ENCODE measurements around the gene PTPRS. TPM values are rescaled to one million over a fixed set of nuclear protein-coding genes. Genes with fewer than 3 reads are reported as not detected.

PTPRS gene
- total and polyA plus RNA-seq, 9 of the 15 experiments (the other 6 are each of a cell fraction or from before 2014, with no cell fraction given): 1.1 to 49.4 (median 14.1) TPM

Other genes starting within 250 kb of the PTPRS start
- not detected in 2 replicates for gene ZNRF4, start 114.6 kb upstream of the PTPRS start, total RNA-seq (2014; rRNA removed)
- not detected in 2 replicates for gene ZNRF4, start 114.6 kb upstream of the PTPRS start, total RNA-seq (2014; rRNA removed; fragmentation: Illumina TruSeq; extraction: Trizol)
- gene ZNRF4, start 114.6 kb upstream of the PTPRS start, total RNA-seq (2015; rRNA removed; fragmentation: Illumina TruSeq; extraction: Trizol): not detected in 2 replicates
- gene ZNRF4, start 114.6 kb upstream of the PTPRS start, total RNA-seq (2021): not detected in 2 replicates
- gene ZNRF4, start 114.6 kb upstream of the PTPRS start, polyA plus RNA-seq (2011; rRNA removed): not detected in 2 replicates
- gene ZNRF4, start 114.6 kb upstream of the PTPRS start, polyA plus RNA-seq (2014; fragmentation: Illumina TruSeq; extraction: Trizol): not detected in 2 replicates
- gene ZNRF4, start 114.6 kb upstream of the PTPRS start, polyA plus RNA-seq (2014; fragmentation: Nextera tagmentation; extraction: Ambion mirVana): not detected
- not detected in 2 replicates for gene ZNRF4, start 114.6 kb upstream of the PTPRS start, polyA plus RNA-seq (2014; rRNA removed)
- 0.08 TPM in 1 of 2 replicates, not detected in the other for gene TINCR, start 227.1 kb upstream of the PTPRS start, total RNA-seq (2014; rRNA removed)
- 0.06 and 0.07 TPM in 2 replicates for gene TINCR, start 227.1 kb upstream of the PTPRS start, total RNA-seq (2014; rRNA removed; fragmentation: Illumina TruSeq; extraction: Trizol)
- 0.07 TPM in 1 of 2 replicates, not detected in the other for gene TINCR, start 227.1 kb upstream of the PTPRS start, total RNA-seq (2015; rRNA removed; fragmentation: Illumina TruSeq; extraction: Trizol)
- gene TINCR, start 227.1 kb upstream of the PTPRS start, total RNA-seq (2021): 0.13 and 0.24 TPM in 2 replicates
- gene TINCR, start 227.1 kb upstream of the PTPRS start, polyA plus RNA-seq (2011; rRNA removed): 0.11 and 0.32 TPM in 2 replicates
- gene TINCR, start 227.1 kb upstream of the PTPRS start, polyA plus RNA-seq (2014; fragmentation: Illumina TruSeq; extraction: Trizol): 0.10 and 0.21 TPM in 2 replicates
- gene TINCR, start 227.1 kb upstream of the PTPRS start, polyA plus RNA-seq (2014; fragmentation: Nextera tagmentation; extraction: Ambion mirVana): under 1 TPM; 0.03 to 0.10 TPM
- gene TINCR, start 227.1 kb upstream of the PTPRS start, polyA plus RNA-seq (2014; rRNA removed): 0.03 and 0.19 TPM in 2 replicates

All from K562 (cell line).